H54 (cell line): ENCODE results near the gene VSTM2L.

Experiments
- DNase-seq: peaks from one replicate; pipeline ENCODE4 v3.0.0; 2011; ENCODE audit warnings: low spot score, mixed read lengths; ENCODE audit not compliant: insufficient read length
- FAIRE-seq: peaks from 3 replicates; lab custom pipeline; 2011; peaks lifted over from hg19 to GRCh38; lab: Jason Lieb, UNC
- POLR2A ChIP-seq: IDR thresholded peaks from 2 replicates; pipeline ENCODE4 v1.6.1; 2011; ENCODE audit warnings: low read depth, mild to moderate bottlenecking, low read length

The VSTM2L gene

GRCh38 chr20:37927410-37928095 is 24.6 kb downstream of the VSTM2L start:
- no peak for TF ChIP-seq POLR2A
- no peak for FAIRE-seq
- DNase-seq: no peak

- DNase-seq: no peak
- FAIRE-seq: no peak
- TF ChIP-seq POLR2A: no peak
These were observed 26.2 kb downstream of the VSTM2L start for GRCh38 chr20:37928996-37929682.

- TF ChIP-seq POLR2A: no peak
- FAIRE-seq (no peak), DNase-seq (no peak)
These were observed 26.7 kb downstream of the VSTM2L start for GRCh38 chr20:37929683-37930014.

DNA sequence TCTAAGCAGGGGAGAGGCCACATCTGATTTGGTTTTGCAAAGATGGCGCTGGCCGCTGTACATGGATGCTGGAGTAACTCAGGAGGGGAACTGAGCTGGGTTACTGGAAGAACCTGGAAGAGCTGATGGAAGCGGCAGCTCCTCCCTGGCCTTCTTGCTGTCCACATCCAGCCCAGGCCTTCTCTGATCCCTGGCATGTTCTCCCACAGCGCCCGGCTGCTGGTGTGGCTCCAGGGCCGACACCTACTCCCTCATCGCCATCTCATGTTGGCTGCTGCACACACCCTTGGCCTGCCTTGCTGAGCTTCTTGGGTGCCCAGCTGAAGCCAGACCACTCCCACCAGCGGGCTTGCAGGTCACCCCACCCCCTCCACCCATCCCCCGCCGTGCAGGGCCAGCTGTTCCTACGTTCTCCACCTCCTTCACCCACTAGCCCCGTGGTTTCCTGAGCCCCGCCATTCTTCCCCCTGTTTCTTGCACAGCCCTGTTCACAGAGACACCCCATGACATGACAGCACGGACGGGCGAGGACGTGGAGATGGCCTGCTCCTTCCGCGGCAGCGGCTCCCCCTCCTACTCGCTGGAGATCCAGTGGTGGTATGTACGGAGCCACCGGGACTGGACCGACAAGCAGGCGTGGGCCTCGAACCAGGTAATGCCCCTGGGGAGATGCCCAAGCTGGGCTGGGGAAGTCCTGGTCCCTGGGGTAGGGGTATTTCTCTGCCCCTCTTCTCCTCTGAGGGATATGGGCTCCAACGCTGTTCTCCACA is 28.4 kb downstream of the VSTM2L start:
- FAIRE-seq (no peak), DNase-seq (no peak)
- no peak for TF ChIP-seq POLR2A

DNA sequence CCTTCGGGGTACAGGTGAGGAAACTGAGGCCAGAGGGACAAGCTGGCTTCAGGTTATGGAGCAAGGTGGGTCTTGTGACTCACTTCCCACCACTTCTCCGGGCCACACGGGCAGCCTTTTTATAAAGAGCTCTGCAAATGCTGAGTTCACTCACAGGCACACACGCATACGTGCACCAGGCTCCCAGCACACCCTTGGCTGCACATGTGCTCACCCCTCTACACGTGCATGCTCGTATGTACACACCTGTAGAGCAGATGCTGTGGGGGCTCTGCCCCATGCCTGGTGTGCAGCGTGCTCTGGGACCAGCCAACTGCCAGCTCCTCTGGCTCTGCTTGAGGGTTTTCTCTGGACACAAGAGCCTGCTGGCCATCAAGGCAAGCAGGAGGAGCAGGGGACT is 29.1 kb downstream of the VSTM2L start:
- no peak for FAIRE-seq
- no peak for TF ChIP-seq POLR2A
- DNase-seq: no peak

DNA sequence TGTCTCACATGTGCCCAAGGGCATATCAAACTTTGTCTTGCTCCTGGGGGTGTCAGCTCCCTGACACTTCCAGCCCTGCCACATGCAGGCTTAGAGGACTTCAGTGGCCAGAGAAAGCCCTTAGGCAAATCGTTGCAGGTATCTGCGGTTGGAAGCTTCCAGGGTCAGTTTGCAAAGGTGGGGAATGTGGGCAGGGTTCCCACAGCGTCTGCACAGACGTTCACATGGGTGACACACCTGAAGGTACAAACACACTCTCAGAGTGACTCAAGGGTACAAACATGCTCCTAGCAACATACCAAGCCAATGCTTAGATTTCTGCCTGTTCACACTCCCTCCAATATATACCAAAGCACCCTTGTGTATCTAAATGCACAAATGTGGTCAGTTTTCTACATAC is 30.0 kb downstream of the VSTM2L start:
- no peak for DNase-seq
- no peak for TF ChIP-seq POLR2A
- no peak for FAIRE-seq

DNA sequence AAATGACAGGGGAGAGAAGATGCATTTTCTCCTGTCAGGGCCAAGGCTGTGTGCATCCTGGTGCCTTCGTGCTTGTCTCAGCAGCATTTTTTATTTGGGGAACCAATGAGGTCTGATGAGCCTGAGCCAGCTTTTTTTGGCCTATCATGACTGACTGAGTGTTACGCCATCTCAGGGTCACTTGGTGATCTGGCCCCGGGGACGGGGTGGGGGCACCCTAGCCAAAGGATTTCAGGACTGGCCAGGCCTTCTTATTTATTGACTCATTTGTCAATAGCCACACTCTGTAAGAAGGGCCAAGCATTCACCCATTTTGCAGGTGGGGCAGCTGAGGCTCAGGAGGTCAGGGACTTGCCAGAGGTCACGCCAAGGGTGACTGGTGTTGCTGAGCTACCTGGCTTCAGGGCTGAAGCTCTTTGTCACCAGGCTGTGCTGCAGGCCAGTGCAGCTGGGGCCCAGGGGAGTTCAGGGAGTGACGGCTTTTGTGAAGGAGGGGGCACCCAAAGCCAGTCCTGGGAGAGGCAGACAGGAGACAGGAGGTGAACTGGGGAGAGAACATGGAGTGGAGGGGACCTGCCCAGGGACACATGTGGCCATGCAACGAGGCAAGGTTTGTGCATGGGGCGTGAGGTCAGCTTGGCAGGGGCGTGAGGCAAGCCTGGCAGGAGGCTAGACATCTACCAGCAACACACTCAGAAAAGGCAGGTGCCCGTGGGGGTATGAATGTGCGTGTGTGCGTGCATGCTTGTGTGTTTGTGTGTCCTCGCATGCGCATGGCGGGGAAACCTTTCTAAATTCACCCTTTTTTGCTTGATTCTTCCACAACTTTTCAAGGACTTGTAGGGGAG is 31.1 kb downstream of the VSTM2L start:
- TF ChIP-seq POLR2A: no peak
- no peak for FAIRE-seq
- DNase-seq: no peak

DNA sequence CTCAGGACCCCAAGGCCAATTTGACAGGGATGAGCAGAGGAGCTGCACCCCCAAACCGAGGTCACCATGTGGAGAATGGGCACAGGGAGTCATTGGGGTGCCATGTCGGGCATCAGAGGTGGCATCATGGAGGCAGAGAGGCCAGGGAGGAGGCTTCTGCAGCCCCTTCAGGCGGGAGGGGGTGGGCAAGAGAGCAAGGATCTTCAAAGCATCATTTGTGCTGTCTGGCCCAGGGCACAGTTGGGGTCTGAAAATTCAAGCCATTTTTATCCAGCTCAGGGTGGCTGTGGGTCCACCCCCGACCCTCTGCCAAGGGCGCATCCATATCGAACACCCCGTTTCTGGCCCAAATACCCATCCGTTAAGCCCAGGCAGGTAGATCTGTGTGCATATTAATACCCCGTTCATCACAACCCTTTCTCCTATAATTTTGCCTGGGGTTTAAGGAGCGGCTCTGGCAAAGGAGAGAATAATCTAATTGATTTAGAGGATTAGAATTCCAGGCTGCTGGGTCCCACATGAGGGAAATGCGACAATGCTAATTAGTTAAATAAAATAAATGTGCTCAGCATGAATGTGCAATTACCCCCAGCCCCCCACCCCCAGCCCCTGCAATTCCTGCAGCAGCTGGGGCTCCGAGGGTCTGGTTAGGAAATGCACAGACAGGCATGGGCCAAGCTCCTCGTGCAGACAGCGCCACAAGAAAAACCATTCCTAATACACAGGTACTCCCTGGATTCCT is 31.9 kb downstream of the VSTM2L start:
- FAIRE-seq (no peak), DNase-seq (no peak)
- TF ChIP-seq POLR2A: no peak

DNA sequence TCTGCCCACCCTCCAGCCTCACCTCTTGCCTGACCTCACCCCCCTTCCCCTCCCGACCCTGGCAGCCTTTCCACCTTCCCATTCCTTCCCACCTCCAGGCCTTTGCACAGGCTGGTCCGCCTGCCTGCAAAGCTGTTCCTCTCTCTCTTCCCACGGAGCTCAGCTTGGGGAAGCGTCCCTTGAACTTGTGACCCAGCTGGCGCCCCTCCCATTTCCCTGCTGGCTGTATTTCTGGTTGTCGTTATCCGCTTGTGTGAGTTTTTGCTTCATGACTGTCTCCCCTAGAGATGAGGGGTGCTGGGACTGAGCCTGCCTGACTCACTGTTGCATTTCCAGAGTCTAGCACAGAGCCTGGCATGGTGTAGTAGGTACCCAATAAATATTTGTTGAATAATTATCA is 32.5 kb downstream of the VSTM2L start:
- FAIRE-seq (no peak), DNase-seq (no peak)
- TF ChIP-seq POLR2A: no peak

- no peak for DNase-seq
- TF ChIP-seq POLR2A: no peak
- no peak for FAIRE-seq
These were observed 33.1 kb downstream of the VSTM2L start for GRCh38 chr20:37936041-37936440.

DNA sequence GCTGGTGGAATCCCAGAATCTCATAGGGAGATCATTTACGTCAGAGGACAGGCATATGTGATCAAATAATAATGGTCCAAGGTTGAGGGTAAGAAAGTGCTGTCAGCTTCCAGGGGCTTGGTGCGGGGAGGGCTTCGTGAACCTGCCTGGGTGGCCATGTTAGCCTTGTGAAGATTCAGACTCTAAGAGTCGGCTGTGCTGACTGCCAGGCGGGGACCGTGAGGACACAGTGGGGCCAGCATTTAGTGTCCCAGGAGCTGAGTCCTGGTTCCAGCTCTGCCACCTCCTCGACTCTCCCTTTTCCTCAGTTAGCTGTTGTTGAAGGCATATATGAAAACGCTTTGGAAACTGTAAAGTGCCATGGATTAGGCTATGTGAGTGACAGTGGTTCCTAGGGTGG is 33.5 kb downstream of the VSTM2L start:
- DNase-seq (no peak), FAIRE-seq (no peak)
- no peak for TF ChIP-seq POLR2A

DNA sequence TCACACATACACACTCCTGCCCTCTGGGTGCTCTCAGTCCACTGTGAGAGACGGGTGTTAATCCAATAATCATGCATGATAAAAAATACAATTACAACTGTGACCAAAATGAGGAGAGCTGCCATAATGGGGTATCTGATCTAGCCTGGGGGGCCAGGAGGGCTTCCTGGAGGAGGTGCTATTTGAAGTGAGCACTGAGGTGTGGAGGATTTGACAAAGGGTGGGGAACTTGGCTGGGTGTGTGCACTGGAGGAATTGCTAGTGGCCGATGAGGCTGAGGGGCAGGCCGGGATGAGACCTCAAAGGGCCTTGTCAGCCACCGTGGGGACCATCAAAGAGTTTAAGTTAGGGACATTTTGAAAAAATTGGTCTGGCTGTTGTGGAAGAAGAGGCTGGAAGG is 34.8 kb downstream of the VSTM2L start:
- TF ChIP-seq POLR2A: no peak
- DNase-seq (no peak), FAIRE-seq (no peak)

GRCh38 chr20:37938181-37938750 is 35.3 kb downstream of the VSTM2L start:
- TF ChIP-seq POLR2A: no peak
- DNase-seq (no peak), FAIRE-seq (no peak)
